AG10803 (cell line): ENCODE measurements around the gene SHISA6.

Experiments used
- DNase-seq: peaks from one replicate; pipeline ENCODE4 v3.0.0; 2010; ENCODE audit warnings: low read depth
- H3K4me3 ChIP-seq: 2 replicates; pipeline ENCODE4 v1.5.1; 2011; ENCODE audit warnings: mild to moderate bottlenecking, low read length, control low read depth
- TF ChIP-seq, protein P1 (sequence below): conservative IDR thresholded peaks from 2 replicates; pipeline ENCODE4 v1.5.1; 2011; ENCODE audit warnings: mild to moderate bottlenecking, low read length, control low read depth, inconsistent platforms

SHISA6 gene

GRCh38 chr17:11336290-11336689, 95.3 kb downstream of the SHISA6 start:
- TF ChIP-seq, protein P1, sequence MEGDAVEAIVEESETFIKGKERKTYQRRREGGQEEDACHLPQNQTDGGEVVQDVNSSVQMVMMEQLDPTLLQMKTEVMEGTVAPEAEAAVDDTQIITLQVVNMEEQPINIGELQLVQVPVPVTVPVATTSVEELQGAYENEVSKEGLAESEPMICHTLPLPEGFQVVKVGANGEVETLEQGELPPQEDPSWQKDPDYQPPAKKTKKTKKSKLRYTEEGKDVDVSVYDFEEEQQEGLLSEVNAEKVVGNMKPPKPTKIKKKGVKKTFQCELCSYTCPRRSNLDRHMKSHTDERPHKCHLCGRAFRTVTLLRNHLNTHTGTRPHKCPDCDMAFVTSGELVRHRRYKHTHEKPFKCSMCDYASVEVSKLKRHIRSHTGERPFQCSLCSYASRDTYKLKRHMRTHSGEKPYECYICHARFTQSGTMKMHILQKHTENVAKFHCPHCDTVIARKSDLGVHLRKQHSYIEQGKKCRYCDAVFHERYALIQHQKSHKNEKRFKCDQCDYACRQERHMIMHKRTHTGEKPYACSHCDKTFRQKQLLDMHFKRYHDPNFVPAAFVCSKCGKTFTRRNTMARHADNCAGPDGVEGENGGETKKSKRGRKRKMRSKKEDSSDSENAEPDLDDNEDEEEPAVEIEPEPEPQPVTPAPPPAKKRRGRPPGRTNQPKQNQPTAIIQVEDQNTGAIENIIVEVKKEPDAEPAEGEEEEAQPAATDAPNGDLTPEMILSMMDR, result no peak
- H3K4me3 ChIP-seq, result no peak overlapping the region
- no peak for DNase-seq

DNA sequence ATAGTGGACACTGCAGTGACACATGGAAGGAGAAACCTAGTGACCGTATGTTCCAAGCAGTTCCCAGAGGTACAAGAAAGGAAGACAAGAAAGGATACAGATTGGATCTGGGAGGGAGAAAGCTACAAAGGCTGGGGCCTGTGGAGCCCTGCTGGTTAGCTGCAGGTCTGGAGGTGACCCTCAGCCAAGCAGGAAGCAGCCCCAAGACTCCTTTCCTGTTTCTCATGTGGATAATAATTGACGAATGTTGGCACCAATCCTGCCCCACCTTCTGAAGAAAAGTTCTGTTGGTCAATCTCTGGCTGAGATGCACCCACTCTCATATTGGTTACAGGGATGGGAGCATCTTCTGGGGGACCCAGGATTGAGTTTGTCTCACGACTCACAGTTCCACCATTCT, 99.8 kb downstream of the SHISA6 start:
- no peak for DNase-seq
- no peak overlapping the region for H3K4me3 ChIP-seq
- TF ChIP-seq, protein P1, result no peak

- H3K4me3 ChIP-seq, result no peak overlapping the region
- TF ChIP-seq, protein P1, result no peak
- DNase-seq, result no peak
These were observed 101.1 kb downstream of the SHISA6 start for GRCh38 chr17:11342138-11342537.

DNA sequence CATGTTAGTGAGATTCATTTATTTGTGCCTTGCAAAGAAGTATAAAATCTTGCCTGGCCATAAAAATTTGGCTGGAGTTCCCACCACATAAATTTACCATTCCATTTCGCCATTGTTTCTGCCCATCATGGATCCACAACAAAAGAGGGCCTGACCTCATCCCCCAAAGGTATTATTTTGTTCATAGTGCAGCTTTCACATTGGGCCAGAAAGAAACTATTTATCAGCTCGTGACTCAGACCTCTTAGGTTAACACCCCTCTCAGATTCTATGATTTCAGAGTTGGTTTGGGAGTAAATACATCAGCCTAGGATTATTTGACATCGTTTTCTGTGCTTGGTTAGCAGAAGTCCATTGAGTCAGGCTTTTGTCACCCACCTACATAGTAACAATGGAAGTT, 108.1 kb downstream of the SHISA6 start:
- H3K4me3 ChIP-seq, result no peak overlapping the region
- DNase-seq, result no peak
- TF ChIP-seq, protein P1, result no peak

DNA sequence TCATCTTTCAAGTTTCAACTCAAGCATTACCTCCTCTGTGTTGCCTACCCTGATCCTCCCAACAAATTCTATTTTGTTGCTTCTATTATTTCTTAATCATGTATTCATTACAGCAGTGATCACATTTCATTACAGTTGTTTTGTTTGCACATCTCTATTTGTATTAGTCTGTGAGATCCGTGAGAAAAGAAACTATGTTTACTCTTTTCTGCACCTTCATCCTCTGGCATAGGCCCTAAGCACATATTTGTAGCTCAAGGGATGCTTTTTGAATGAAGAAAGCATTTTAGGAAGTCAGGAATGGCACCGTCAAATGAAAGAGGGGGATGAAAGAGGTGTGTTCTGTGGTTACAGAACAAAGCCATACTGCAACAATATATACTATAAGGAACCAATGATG, 110.5 kb downstream of the SHISA6 start:
- H3K4me3 ChIP-seq, result no peak overlapping the region
- TF ChIP-seq, protein P1, result no peak
- DNase-seq, result no peak

DNA sequence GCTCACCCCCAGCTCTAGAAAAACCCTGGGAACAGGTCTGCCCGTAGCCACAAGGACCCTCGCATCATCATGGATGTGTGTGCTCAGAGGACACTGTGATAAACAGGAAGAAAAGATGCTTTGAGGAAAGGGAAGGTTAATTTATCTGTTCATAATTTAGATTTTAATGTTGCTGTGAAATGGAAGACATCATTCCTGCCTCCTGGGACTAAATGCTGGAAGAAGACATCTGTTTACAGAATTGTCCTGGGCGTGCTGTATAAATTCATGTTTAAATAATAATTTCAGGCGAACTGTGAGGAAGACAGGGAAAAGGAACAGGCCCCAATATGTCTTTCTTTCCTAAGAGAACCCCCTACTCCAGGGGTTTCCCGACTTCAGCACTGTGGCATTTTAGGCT, 112.6 kb downstream of the SHISA6 start:
- no peak overlapping the region for H3K4me3 ChIP-seq
- no peak for DNase-seq
- TF ChIP-seq, protein P1, result no peak

DNA sequence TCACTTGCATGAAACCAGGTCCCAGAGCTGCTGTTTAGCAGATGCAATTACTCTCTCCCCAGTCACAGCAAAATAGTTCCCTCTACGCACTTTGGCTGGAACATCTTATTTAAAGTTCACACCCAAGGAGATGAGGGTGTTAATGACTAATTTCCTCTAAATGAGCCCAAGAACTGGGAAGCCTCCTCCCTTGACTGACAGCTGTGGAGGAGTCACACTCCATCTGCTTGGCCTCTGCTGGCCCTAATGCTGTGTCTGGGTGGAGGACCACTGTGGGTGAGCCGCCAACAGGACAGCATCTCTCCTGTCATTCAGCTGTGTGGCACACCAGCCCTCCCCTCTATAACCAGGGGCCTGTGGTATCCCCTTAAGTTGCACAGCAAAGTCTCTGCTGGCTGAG, 115.4 kb downstream of the SHISA6 start:
- TF ChIP-seq, protein P1, result no peak
- no peak overlapping the region for H3K4me3 ChIP-seq
- DNase-seq, result no peak
